Panc1 (cell line): ENCODE results near the gene RPL5. TPM values are rescaled to one million over a fixed set of nuclear protein-coding genes. Genes with fewer than 3 reads are reported as not detected.

Experiments used
- ATAC-seq: fragments of 200-7000 bp; cut with Tn5 transposase; 2 replicates; pipeline ENCODE4 v1.9.1; 2020; ENCODE audit warnings: mild to moderate bottlenecking, moderate library complexity
- BruUV-seq: library from RNA; stranded (reverse); fragments of 400-500 nt; replicated peaks from 2 replicates; lab custom pipeline; 2021; lab: Mats Ljungman, UMichigan
- CTCF ChIA-PET: fragments of 300-600 bp; sonication (Branson Sonifier 250); formaldehyde crosslinking; loops from one replicate; lab custom pipeline; 2022; ENCODE audit warnings: antibody characterized with exemption; lab: Charles Lee
- POLR2A ChIA-PET: fragments of 300-600 bp; sonication (Branson Sonifier 250); formaldehyde crosslinking; loops from one replicate; lab custom pipeline; 2022; ENCODE audit warnings: antibody characterized with exemption; lab: Charles Lee
- DNase-seq: peaks from one replicate; pipeline ENCODE4 v3.0.0-alpha.2; 2010; ENCODE audit warnings: low read depth, low spot score
- H3K27ac ChIP-seq: 2 replicates; pipeline ENCODE4 v1.5.1; 2011; ENCODE audit warnings: mild to moderate bottlenecking, low read length, inconsistent platforms
- H3K27me3 ChIP-seq: fragments of 200-500 bp; sonication (Bioruptor generic); 2 replicates; pipeline ENCODE4 v1.6.0; 2014; ENCODE audit warnings: low read length, inconsistent platforms; ENCODE audit not compliant: control insufficient read depth, insufficient read depth
- H3K36me3 ChIP-seq: fragments of 200-500 bp; sonication (Bioruptor generic); 2 replicates; pipeline ENCODE4 v1.5.1; 2014; ENCODE audit warnings: inconsistent platforms, mild to moderate bottlenecking, low read length, moderate library complexity; ENCODE audit not compliant: control insufficient read depth, insufficient read depth
- H3K4me1 ChIP-seq: 2 replicates; pipeline ENCODE4 v1.5.1; 2011; ENCODE audit warnings: inconsistent platforms, mild to moderate bottlenecking, low read length, moderate library complexity; ENCODE audit not compliant: control insufficient read depth, insufficient read depth
- H3K4me3 ChIP-seq, 2 experiments: 2 replicates each; pipeline ENCODE4 v1.5.1; 2011 to 2012; ENCODE audit warnings: low read depth in 2 of 2, low read length in 2 of 2, mild to moderate bottlenecking in 2 of 2, inconsistent platforms in 1 of 2, moderate library complexity in 1 of 2
- H3K9me3 ChIP-seq: fragments of 200-500 bp; sonication (Bioruptor generic); 2 replicates; pipeline ENCODE4 v1.5.1; 2014; ENCODE audit warnings: low read depth, mild to moderate bottlenecking, inconsistent platforms, low read length, moderate library complexity; ENCODE audit not compliant: control insufficient read depth, insufficient read depth
- CTCF ChIP-seq: fragments of 450-650 bp; IDR thresholded peaks from 2 replicates; pipeline ENCODE4 v1.5.1; 2017; ENCODE audit warnings: mild to moderate bottlenecking
- POLR2AphosphoS5 ChIP-seq: IDR thresholded peaks from 2 replicates; pipeline ENCODE4 v1.6.1; 2012; ENCODE audit warnings: mild to moderate bottlenecking, low read depth, low read length, moderate library complexity
- REST ChIP-seq, 2 experiments: IDR thresholded peaks; 2 replicates each; pipeline ENCODE4 v1.6.1; 2011 to 2012; ENCODE audit warnings: low read depth in 2 of 2, control low read depth in 1 of 2, low read length in 1 of 2, mild to moderate bottlenecking in 1 of 2, moderate library complexity in 1 of 2; ENCODE audit not compliant: insufficient read depth in 1 of 2
- SIN3A ChIP-seq: IDR thresholded peaks from 2 replicates; pipeline ENCODE4 v1.6.1; 2012; ENCODE audit warnings: low read depth, mild to moderate bottlenecking, low read length, moderate library complexity, borderline replicate concordance; ENCODE audit not compliant: insufficient read depth
- TCF7L2 ChIP-seq: IDR thresholded peaks from 2 replicates; pipeline ENCODE4 v1.6.1; 2011; ENCODE audit warnings: mild to moderate bottlenecking, low read depth, low read length, inconsistent platforms
- in situ Hi-C: cut with HindIII; loops from 2 replicates; pipeline ENCODE4 v1.10.0; 2016; ENCODE audit warnings: low sequenced_read_pairs, low pct_unique_long_range_greater_than_20kb
- intact Hi-C: fragments of 100-400 bp; cut with micrococcal nuclease; formaldehyde crosslinking; loops from one replicate; pipeline ENCODE4 v1.10.0; 2022; ENCODE audit not compliant: unreplicated experiment
- total RNA-seq: library from RNA; stranded (reverse); gene quantifications from one replicate; pipeline ENCODE4 v1.2.1, GENCODE V29; 2021; ENCODE audit not compliant: unreplicated experiment

Gene RPL5
- total RNA-seq, 1 experiment from 2014 or later, result 446 TPM

- intact Hi-C loops, result no loop called here
- ChIA-PET CTCF (no interaction called here), POLR2A (no interaction called here)
- ATAC-seq (no peak), DNase-seq (no peak)
- Histone ChIP-seq H3K36me3 (no peaks in the 10 kb centered on the region), H3K9me3 (no peaks in the 10 kb centered on the region), H3K27me3 (no peaks in the 10 kb centered on the region; the same call in 1 of the 2 replicates), H3K4me3 (no peak overlapping the region), H3K27ac (no peak overlapping the region), H3K4me1 (no peaks in the 10 kb centered on the region)
- BruUV-seq, result no TSS peak
- in situ Hi-C loops, result no loop called here
- TF ChIP-seq POLR2AphosphoS5 (no peak), SIN3A (no peak), REST (IDR thresholded peaks at IDR 0.05; ENCODE audit: insufficient read depth in 1 of 2, low read depth in 2 of 2, low read length in 1 of 2) (no peak), TCF7L2 (no peak), CTCF (no peak)
These were observed 41.0 kb upstream of the RPL5 start for GRCh38 chr1:92790867-92791266.

GRCh38 chr1:92791487-92792066, 40.3 kb upstream of the RPL5 start:
- TF ChIP-seq SIN3A (no peak), REST (IDR thresholded peaks at IDR 0.05; ENCODE audit: insufficient read depth in 1 of 2, low read depth in 2 of 2, low read length in 1 of 2) (no peak), POLR2AphosphoS5 (no peak)
- BruUV-seq, result no TSS peak
- ChIA-PET POLR2A (no interaction called here), CTCF (no interaction called here)
- Histone ChIP-seq H3K27me3 (no peaks in the 10 kb centered on the region; the same call in 1 of the 2 replicates), H3K9me3 (no peaks in the 10 kb centered on the region), H3K4me3 (no peak overlapping the region), H3K36me3 (no peaks in the 10 kb centered on the region), H3K4me1 (no peaks in the 10 kb centered on the region), H3K27ac (no peak overlapping the region)
- DNase-seq (no peak), ATAC-seq (no peak)
- intact Hi-C loops, result no loop called here
- in situ Hi-C loops, result no loop called here
